ENCODE results near the gene CETP.
"Not testable (repeated sequence)": the region's sequence is repeated elsewhere in the genome, so short reads cannot be mapped to it uniquely, and the experiment has no call there.

CETP gene

GRCh38 chr16:56960681-56961281 lies 969 bp upstream of the CETP start:
- DNase-seq = no peak

GRCh38 chr16:56961386-56961785 lies 364 bp upstream of the CETP start:
- no peak for DNase-seq

- DNase-seq = peak; percentile 81
Observed at GRCh38 chr16:56964243-56965148, 2.7 kb downstream of the CETP start.

GRCh38 chr16:56965149-56966092 lies 3.7 kb downstream of the CETP start:
- DNase-seq = no peak

GRCh38 chr16:56966093-56966475 lies 4.3 kb downstream of the CETP start:
- no peak for DNase-seq

- no peak for DNase-seq
Observed at GRCh38 chr16:56967733-56968132, 6.0 kb downstream of the CETP start.

GRCh38 chr16:56969769-56970168 lies 8.0 kb downstream of the CETP start:
- DNase-seq = no peak

- no peak for DNase-seq
Observed at GRCh38 chr16:56970934-56971767, 9.4 kb downstream of the CETP start.

- no peak for DNase-seq
Observed at GRCh38 chr16:56971768-56972043, 10.0 kb downstream of the CETP start.

GRCh38 chr16:56972403-56973293 lies 10.9 kb downstream of the CETP start:
- no peak for DNase-seq

GRCh38 chr16:56973294-56973689 lies 11.5 kb downstream of the CETP start:
- no peak for DNase-seq

- DNase-seq = not testable (repeated sequence)
Observed at GRCh38 chr16:56973899-56974298, 12.1 kb downstream of the CETP start.

- no peak for DNase-seq
Observed at GRCh38 chr16:56974549-56975300, 13.0 kb downstream of the CETP start.

- DNase-seq = no peak
Observed at GRCh38 chr16:56975714-56976113, 14.0 kb downstream of the CETP start.

- no peak for DNase-seq
Observed at GRCh38 chr16:56977216-56977615, 15.5 kb downstream of the CETP start.

- no peak for DNase-seq
Observed at GRCh38 chr16:56977823-56978430, 16.2 kb downstream of the CETP start.

- no peak for DNase-seq
Observed at GRCh38 chr16:56980201-56980535, 18.4 kb downstream of the CETP start.

- no peak for DNase-seq
Observed at GRCh38 chr16:56980792-56981724, 19.3 kb downstream of the CETP start.

GRCh38 chr16:56981729-56982271 lies 20.1 kb downstream of the CETP start:
- no peak for DNase-seq
